Aorta (tissue), 5 donors: ENCODE data around the gene FAM180B. TPM values are rescaled to one million over a fixed set of nuclear protein-coding genes. Genes with fewer than 3 reads are reported as not detected.
A peak's percentile ranks its signal among the peaks of the same experiment; 100 is the strongest.
"Not testable (repeated sequence)": the region's sequence is repeated elsewhere in the genome, so short reads cannot be mapped to it uniquely, and the experiment has no call there.

ENCODE experiments used
- ATAC-seq: fragments of 200-7000 bp; cut with Tn5 transposase; one replicate; pipeline ENCODE4 v1.9.1; 2022; ENCODE audit warnings: moderate library complexity; ENCODE audit not compliant: low FRiP score
- DNase-seq, 2 donors: peaks; one replicate each; pipeline ENCODE4 v3.0.0-alpha.2; 2020
- H3K27ac ChIP-seq, 2 donors: one replicate each; pipeline ENCODE4 v1.5.1; 2013; ENCODE audit warnings: low read length in 2 of 2, mild to moderate bottlenecking in 2 of 2, moderate library complexity in 2 of 2, control low read depth in 1 of 2, inconsistent platforms in 1 of 2, low read depth in 1 of 2
- H3K27me3 ChIP-seq, 2 donors: one replicate each; pipeline ENCODE4 v1.6.1; 2013; ENCODE audit warnings: control low read depth in 1 of 2, low read length in 1 of 2, mild to moderate bottlenecking in 1 of 2, moderate library complexity in 1 of 2; ENCODE audit not compliant: insufficient read depth in 2 of 2, control insufficient read depth in 1 of 2
- H3K36me3 ChIP-seq, 2 donors: one replicate each; pipeline ENCODE4 v1.6.1; 2013; ENCODE audit warnings: control low read depth in 1 of 2, low read length in 1 of 2, mild to moderate bottlenecking in 1 of 2; ENCODE audit not compliant: insufficient read depth in 2 of 2, control insufficient read depth in 1 of 2
- H3K4me1 ChIP-seq, 2 donors: one replicate each; pipeline ENCODE4 v1.6.1; 2013; ENCODE audit warnings: low read length in 2 of 2, control low read depth in 1 of 2, mild to moderate bottlenecking in 1 of 2, moderate library complexity in 1 of 2; ENCODE audit not compliant: insufficient read depth in 2 of 2, control insufficient read depth in 1 of 2
- H3K4me3 ChIP-seq, 2 donors: one replicate each; pipeline ENCODE4 v1.5.1; 2013; ENCODE audit warnings: low read length in 2 of 2, control low read depth in 1 of 2, mild to moderate bottlenecking in 1 of 2
- H3K9me3 ChIP-seq: one replicate; pipeline ENCODE4 v1.6.1; 2013; ENCODE audit warnings: mild to moderate bottlenecking, low read length; ENCODE audit not compliant: control insufficient read depth
- WGBS, 2 donors: extraction: QIAGEN DNeasy Blood & Tissue Kit; methylation state at CpG; one replicate each; pipeline ENCODE4 v1.1.7; 2013; 5-methylcytosine and 5-hydroxymethylcytosine counted together
- intact Hi-C, 2 donors: fragments of 100-400 bp; cut with DNase I; formaldehyde crosslinking; loops; one replicate each; pipeline versions ENCODE4 v1.14.2 to v1.15.0; 2022
- polyA plus RNA-seq, 2 donors: library from polyadenylated mRNA; stranded (reverse); fragments of 200-250 nt; gene quantifications; one replicate each; pipeline ENCODE4 v1.2.3, GENCODE V29; 2013
- total RNA-seq, 2 donors: library from RNA; stranded (reverse); fragmentation: NEBNext Ultra II Directional; extraction: Animal tissue kit (Norgen Biotek cat#: 25700); gene quantifications; one replicate each; pipeline ENCODE4 v1.2.1, GENCODE V29; 2021
- donor health status: healthy with polysubstance abuse.
- donor health status: Bipolar disorder and iron deficiency.
- donor health status: DM: no; HTN: no; CAD: no.
- donor health status: DM: no; HTN: no; CAD: no.
- donor health status: DM: yes; HTN: yes; CAD: no.

The FAM180B gene
- total and polyA plus RNA-seq, 4 donors, result 0.38 to 4.8 (median 1.7) TPM; not detected in 1

DNA sequence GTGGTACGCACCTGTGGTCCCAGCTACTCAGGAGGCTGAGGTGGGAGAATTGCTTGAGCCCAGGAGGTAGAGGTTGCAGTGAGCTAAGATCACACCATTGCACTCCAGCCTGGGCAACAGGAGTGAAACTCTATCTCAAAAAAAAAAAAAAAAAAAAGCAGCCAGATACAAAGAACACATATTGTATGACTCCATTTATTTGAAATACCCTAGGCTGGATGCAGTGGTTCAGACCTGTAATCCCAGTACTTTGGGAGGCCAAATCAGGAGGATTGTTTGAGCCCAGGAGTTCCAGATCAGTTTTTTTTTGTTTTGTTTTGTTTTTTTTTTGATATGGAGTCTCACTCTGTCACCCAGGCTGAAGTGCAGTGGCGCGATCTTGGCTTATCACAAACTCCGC lies 24.1 kb upstream of the FAM180B start:
- WGBS, 2 donors, result 87 to 90% methylated on average over 4 of the region's 4 CpGs
- H3K27me3 ChIP-seq, ATAC-seq, intact Hi-C loops, H3K4me3 ChIP-seq, H3K4me1 ChIP-seq, H3K27ac ChIP-seq, H3K9me3 ChIP-seq, DNase-seq, H3K36me3 ChIP-seq: not testable (repeated sequence)

- H3K4me1 ChIP-seq, ATAC-seq, H3K27ac ChIP-seq, H3K27me3 ChIP-seq, intact Hi-C loops, DNase-seq, H3K4me3 ChIP-seq, H3K9me3 ChIP-seq, H3K36me3 ChIP-seq: not testable (repeated sequence)
- WGBS, 2 donors, result 96 to 98% methylated on average over 10 of the region's 10 CpGs
Observed at GRCh38 chr11:47564366-47564765, 22.1 kb upstream of the FAM180B start.

GRCh38 chr11:47564933-47565339 lies 21.5 kb upstream of the FAM180B start:
- Histone ChIP-seq H3K27me3 (no peaks in the 10 kb centered on the region), H3K36me3 (no peaks in the 10 kb centered on the region), H3K9me3 (no peaks in the 10 kb centered on the region), H3K27ac (no peak overlapping the region), H3K4me1 (no peaks in the 10 kb centered on the region), H3K4me3 (peak overlapping the region; percentile 77 to 98)
- ATAC-seq (peak; percentile 49), DNase-seq (no peak)
- intact Hi-C loops, result no loop called here
- 14 to 20% methylated on average over 10 to 11 of the region's 11 CpGs for WGBS, 2 donors

DNA sequence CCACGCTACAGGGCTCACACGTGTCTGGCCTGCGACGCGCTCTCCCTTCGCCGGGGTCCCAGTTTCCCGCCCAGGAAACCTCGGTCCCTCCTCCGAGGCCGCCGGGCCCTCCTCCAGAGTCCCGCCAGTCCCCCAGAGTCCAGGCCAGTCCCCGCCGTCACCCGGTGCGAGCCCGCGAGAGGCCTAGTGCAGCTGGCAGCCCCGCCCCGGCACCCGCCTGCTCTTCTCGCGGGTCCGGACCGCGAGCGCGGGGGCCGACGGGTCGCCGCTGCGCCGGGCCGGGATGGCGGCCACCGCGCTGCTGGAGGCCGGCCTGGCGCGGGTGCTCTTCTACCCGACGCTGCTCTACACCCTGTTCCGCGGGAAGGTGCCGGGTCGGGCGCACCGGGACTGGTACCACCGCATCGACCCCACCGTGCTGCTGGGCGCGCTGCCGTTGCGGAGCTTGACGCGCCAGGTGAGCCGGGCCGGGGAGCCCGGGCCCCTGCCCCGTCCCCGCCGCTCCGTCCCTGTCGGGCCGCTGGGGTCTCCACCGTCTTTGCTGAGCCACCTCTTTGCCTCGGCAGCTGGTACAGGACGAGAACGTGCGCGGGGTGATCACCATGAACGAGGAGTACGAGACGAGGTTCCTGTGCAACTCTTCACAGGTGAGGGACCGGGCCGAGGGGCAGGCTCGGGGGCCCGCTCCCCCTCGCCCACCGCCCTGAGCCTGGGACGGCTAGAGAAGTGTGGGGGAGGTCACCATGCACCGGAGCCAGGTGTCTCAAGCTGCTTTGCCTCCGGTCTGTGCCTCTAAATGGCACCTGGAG lies 20.9 kb upstream of the FAM180B start, which contains the start of gene PTPMT1:
TSS of gene PTPMT1 (plus strand) at position 260 of the 809 bp plus-strand sequence. CDS start at position 284, 24 bp downstream.
- Histone ChIP-seq H3K27ac (peak within 1 kb of the TSS in 1 of 2 donors; percentile 47), H3K4me3 (peak within 1 kb of the TSS; percentile 77 to 98), H3K9me3 (no peaks in the 10 kb centered on the region), H3K36me3 (no peaks in the 10 kb centered on the region), H3K27me3 (no peaks in the 10 kb centered on the region), H3K4me1 (no peaks in the 10 kb centered on the region)
- ATAC-seq (peak; percentile 93), DNase-seq (peak; percentile 85 to 93)
- 0 to 1% methylated on average over 74 to 86 of the region's 86 CpGs for WGBS, 2 donors
- intact Hi-C loops, result no loop called here

DNA sequence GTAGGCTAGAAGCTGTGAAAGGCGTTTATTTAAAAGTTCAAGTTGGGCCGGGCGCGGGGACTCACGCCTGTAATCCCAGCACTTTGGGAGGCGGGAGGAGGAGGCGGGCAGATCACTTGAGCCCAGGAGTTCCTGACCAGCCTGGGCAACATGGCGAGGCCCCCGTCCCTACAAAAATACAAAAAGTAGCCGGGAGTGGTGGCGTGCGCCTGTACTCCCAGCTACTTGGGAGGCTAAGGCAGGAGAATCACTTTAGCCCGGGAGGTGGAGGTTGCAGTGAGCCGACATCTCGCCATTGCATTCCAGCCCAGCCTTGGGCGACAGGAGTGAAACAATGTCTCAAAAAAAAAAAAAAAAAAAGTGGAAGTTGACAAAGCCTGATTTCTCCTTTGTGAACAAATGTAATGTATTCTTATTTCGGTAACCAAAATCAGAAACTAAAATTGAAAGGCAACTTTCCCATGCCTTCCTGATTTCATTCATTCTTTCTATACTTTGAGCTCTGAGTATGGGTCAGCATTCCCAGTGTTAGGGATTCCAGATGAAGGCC lies 20.3 kb upstream of the FAM180B start:
- no peak for DNase-seq

GRCh38 chr11:47569646-47570045 lies 16.8 kb upstream of the FAM180B start:
- Histone ChIP-seq H3K27ac (no peak overlapping the region), H3K4me1 (no peaks in the 10 kb centered on the region), H3K9me3 (no peaks in the 10 kb centered on the region), H3K27me3 (no peaks in the 10 kb centered on the region), H3K36me3 (peaks cover 5 to 8% of the 10 kb centered on the region in 2 donors), H3K4me3 (no peak overlapping the region)
- 96 to 98% methylated on average over 7 of the region's 7 CpGs for WGBS, 2 donors
- intact Hi-C loops, result loop anchor here in 1 of 2 donors (10.0 kb wide), 1 partner anchor 165 kb away; the partner anchor contains the start of gene SLC39A13
- peak; percentile 20 to 56 for DNase-seq
- ATAC-seq, result no peak

More for the DNA sequence above, 20.3 kb upstream of the FAM180B start:
- 37 to 39% methylated on average over 17 of the region's 17 CpGs for WGBS, 2 donors
- H3K27ac ChIP-seq, result peak overlapping the region in 1 of 2 donors; percentile 47
- peak overlapping the region; percentile 77 to 98 for H3K4me3 ChIP-seq
- no peaks in the 10 kb centered on the region for H3K27me3 ChIP-seq
- no peaks in the 10 kb centered on the region for H3K4me1 ChIP-seq
- peaks cover 0 to under 1% of the 10 kb centered on the region in 2 donors for H3K36me3 ChIP-seq
- no peak for ATAC-seq
- no peaks in the 10 kb centered on the region for H3K9me3 ChIP-seq
- intact Hi-C loops, result no loop called here

DNA sequence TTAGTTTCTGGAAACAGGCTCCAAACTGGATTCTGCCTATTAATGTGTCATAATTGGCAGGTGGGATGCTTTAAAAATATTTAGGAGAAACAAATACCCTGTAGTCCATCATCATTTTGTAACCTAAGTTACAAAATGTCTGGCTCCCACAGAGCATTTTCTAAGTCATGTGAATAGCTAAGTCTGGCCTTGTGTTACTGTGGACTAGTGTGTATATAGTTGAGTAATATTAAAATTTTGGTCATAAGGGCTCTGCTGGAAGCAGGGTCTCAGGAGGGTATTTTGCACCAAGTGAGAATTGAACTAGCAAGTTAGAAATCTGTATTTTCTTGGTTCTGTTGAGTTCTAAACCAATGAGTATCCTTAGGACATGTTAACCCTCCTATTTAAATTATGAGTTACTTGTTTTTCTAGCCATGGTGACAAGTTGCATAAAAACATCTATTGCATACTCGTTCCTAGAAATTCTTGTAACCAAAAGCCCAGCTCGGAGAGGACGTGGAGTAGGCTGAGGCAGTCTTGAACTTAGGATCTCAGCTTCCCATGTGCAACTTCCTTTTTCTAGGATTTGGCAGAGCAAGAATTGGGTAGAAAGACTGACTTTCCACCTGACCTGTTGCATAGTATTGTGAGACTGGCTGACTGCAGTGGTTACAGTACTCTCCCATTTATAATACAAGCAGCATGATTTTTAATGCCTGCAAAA lies 15.7 kb upstream of the FAM180B start:
- Histone ChIP-seq H3K36me3 (peaks cover 5 to 8% of the 10 kb centered on the region in 2 donors), H3K4me1 (no peaks in the 10 kb centered on the region), H3K27me3 (no peaks in the 10 kb centered on the region), H3K9me3 (no peaks in the 10 kb centered on the region), H3K4me3 (no peak overlapping the region), H3K27ac (no peak overlapping the region)
- WGBS, 2 donors, result 76 to 83% methylated on average over 3 of the region's 3 CpGs
- no peak for ATAC-seq
- intact Hi-C loops, result loop anchor here in 1 of 2 donors (10.0 kb wide), 1 partner anchor 166 kb away; the partner anchor contains the start of gene SLC39A13
- no peak for DNase-seq

- Histone ChIP-seq H3K4me3 (no peak overlapping the region), H3K4me1 (no peaks in the 10 kb centered on the region), H3K27ac (no peak overlapping the region), H3K9me3 (no peaks in the 10 kb centered on the region), H3K36me3 (peaks cover 5 to 8% of the 10 kb centered on the region in 2 donors), H3K27me3 (no peaks in the 10 kb centered on the region)
- intact Hi-C loops, result loop anchor here in 1 of 2 donors (10.0 kb wide), 1 partner anchor 167 kb away; the partner anchor contains the start of gene SLC39A13
- ATAC-seq (no peak), DNase-seq (peak in 1 of 2 donors; percentile 11)
- 71 to 78% methylated on average over 4 of the region's 4 CpGs for WGBS, 2 donors
Observed at GRCh38 chr11:47571357-47571729, 15.1 kb upstream of the FAM180B start.
